ENCODE data around the gene TBX18.

The TBX18 gene

DNA sequence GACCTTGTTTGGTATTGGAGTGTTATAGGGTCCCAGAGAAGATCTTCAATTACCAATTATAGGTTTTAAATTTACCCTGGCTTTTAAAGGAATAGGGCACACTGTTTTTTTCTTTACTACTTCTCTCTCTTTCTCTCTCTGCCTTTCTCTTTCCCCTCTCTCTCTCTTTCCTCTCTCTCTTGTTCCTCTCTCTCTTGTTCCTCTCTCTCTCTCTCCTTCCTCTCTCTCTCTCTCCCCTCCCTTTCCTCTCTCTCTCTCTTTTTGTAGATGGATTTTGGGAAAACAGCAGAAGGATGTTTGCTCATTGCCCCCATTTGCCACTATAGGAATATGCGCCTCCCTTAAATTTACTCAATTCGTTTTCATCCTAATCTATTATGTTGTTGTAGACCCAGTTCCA lies 45.2 kb downstream of the TBX18 start:
- H3K36me3 ChIP-seq (ENCODE audit: low read depth) = no peaks in the 10 kb centered on the region
- H3K27me3 ChIP-seq (ENCODE audit: insufficient read depth, poor library complexity, severe bottlenecking) = no peaks in the 10 kb centered on the region
- ATAC-seq (ENCODE audit: low read depth) (no peak), DNase-seq (ENCODE audit: low spot score) (no peak)
- TF ChIP-seq, protein P1, sequence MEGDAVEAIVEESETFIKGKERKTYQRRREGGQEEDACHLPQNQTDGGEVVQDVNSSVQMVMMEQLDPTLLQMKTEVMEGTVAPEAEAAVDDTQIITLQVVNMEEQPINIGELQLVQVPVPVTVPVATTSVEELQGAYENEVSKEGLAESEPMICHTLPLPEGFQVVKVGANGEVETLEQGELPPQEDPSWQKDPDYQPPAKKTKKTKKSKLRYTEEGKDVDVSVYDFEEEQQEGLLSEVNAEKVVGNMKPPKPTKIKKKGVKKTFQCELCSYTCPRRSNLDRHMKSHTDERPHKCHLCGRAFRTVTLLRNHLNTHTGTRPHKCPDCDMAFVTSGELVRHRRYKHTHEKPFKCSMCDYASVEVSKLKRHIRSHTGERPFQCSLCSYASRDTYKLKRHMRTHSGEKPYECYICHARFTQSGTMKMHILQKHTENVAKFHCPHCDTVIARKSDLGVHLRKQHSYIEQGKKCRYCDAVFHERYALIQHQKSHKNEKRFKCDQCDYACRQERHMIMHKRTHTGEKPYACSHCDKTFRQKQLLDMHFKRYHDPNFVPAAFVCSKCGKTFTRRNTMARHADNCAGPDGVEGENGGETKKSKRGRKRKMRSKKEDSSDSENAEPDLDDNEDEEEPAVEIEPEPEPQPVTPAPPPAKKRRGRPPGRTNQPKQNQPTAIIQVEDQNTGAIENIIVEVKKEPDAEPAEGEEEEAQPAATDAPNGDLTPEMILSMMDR (IDR thresholded peaks at IDR 0.05; ENCODE audit: poor library complexity, severe bottlenecking) = no peak
- no peaks in the 10 kb centered on the region for H3K9me3 ChIP-seq (ENCODE audit: severe bottlenecking)
- H3K4me3 ChIP-seq (ENCODE audit: severe bottlenecking) = no peak overlapping the region
- no peak overlapping the region for H3K27ac ChIP-seq (ENCODE audit: poor library complexity, severe bottlenecking)
- H3K4me1 ChIP-seq (ENCODE audit: insufficient read depth, poor library complexity, severe bottlenecking) = no peaks in the 10 kb centered on the region

DNA sequence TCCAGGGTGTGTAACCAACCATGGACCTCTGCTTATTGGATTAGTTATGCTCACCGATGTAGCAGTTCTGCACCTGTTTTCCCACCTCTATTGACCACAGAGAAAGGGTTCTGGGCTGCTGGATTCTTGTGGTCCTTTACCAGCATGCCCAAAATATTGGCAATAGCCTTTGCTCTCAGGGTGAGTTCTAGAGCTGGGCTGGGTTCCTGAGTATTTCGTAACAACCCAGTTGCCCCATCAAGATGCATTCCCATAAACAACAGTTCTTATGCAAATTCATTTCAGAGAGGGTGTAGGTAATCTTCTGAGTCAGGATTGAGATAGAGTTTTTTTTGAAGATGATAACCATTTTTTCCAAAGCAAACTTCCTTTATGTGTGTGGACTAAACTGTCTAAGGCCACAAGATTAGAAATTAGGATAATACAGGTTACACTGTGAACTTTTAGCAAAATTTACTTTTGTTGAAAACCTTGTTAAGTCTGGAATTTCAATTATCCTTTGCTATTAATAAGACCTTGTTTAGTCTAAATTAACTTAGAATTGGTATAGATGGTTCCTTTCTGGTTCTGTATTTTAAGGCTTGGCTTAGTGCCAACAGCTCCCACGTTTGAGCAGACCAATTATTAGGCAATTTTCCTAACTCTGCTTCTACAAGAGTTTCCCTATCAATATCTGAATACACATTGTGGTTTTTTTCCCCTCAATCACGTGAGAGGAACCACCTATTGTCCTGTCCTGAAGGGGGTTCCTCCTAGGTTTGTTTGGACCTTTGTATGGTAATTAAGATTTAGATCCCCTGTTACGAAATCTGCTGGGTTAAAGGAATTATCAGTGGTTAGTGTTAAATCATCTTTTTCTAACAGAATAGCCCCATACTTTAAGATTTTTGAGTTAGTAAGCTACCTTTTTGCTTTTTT lies 46.1 kb downstream of the TBX18 start:
- H3K27ac ChIP-seq (ENCODE audit: poor library complexity, severe bottlenecking) = no peak overlapping the region
- no peak overlapping the region for H3K4me3 ChIP-seq (ENCODE audit: severe bottlenecking)
- H3K4me1 ChIP-seq (ENCODE audit: insufficient read depth, poor library complexity, severe bottlenecking) = no peaks in the 10 kb centered on the region
- no peaks in the 10 kb centered on the region for H3K9me3 ChIP-seq (ENCODE audit: severe bottlenecking)
- ATAC-seq (ENCODE audit: low read depth) = no peak
- DNase-seq (ENCODE audit: low spot score) = no peak
- H3K36me3 ChIP-seq (ENCODE audit: low read depth) = no peaks in the 10 kb centered on the region
- no peaks in the 10 kb centered on the region for H3K27me3 ChIP-seq (ENCODE audit: insufficient read depth, poor library complexity, severe bottlenecking)
- TF ChIP-seq, protein P1 (IDR thresholded peaks at IDR 0.05; ENCODE audit: poor library complexity, severe bottlenecking) = no peak

DNA sequence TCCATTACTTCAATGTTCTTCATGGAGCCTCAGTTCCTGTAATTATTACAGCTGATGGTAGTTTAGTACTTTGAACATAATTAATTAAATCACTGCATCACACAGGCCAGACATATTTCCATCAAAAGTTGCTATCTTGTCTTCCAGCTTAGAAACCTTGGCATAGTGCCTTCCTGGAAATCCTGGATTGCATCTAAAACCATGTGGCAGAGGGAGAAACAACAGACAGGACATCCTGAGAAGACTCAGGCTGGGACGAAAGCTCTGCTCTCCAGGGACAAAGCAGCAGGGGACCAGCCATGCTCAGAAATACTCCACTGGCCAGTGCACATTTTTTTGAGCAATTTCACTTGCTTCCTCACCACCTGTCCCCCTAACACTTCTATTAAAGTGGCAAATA lies 55.3 kb downstream of the TBX18 start:
- TF ChIP-seq, protein P1 (IDR thresholded peaks at IDR 0.05; ENCODE audit: poor library complexity, severe bottlenecking) = no peak
- H3K4me1 ChIP-seq (ENCODE audit: insufficient read depth, poor library complexity, severe bottlenecking) = no peaks in the 10 kb centered on the region
- H3K4me3 ChIP-seq (ENCODE audit: severe bottlenecking) = no peak overlapping the region
- DNase-seq (ENCODE audit: low spot score) (no peak), ATAC-seq (ENCODE audit: low read depth) (no peak)
- no peaks in the 10 kb centered on the region for H3K36me3 ChIP-seq (ENCODE audit: low read depth)
- H3K9me3 ChIP-seq (ENCODE audit: severe bottlenecking) = no peaks in the 10 kb centered on the region
- H3K27me3 ChIP-seq (ENCODE audit: insufficient read depth, poor library complexity, severe bottlenecking) = no peaks in the 10 kb centered on the region
- no peak overlapping the region for H3K27ac ChIP-seq (ENCODE audit: poor library complexity, severe bottlenecking)

- no peaks in the 10 kb centered on the region for H3K27me3 ChIP-seq (ENCODE audit: insufficient read depth, poor library complexity, severe bottlenecking)
- TF ChIP-seq, protein P1 (IDR thresholded peaks at IDR 0.05; ENCODE audit: poor library complexity, severe bottlenecking) = no peak
Measured at GRCh38 chr6:84707171-84707570, 57.2 kb downstream of the TBX18 start.

GRCh38 chr6:84696166-84696565 lies 68.2 kb downstream of the TBX18 start:
- H3K27ac ChIP-seq (ENCODE audit: poor library complexity, severe bottlenecking) = no peak overlapping the region
- ATAC-seq (ENCODE audit: low read depth) = no peak
- TF ChIP-seq, protein P1 (IDR thresholded peaks at IDR 0.05; ENCODE audit: poor library complexity, severe bottlenecking) = no peak
- H3K4me1 ChIP-seq (ENCODE audit: insufficient read depth, poor library complexity, severe bottlenecking) = no peaks in the 10 kb centered on the region
- DNase-seq (ENCODE audit: low spot score) = no peak
- no peaks in the 10 kb centered on the region for H3K9me3 ChIP-seq (ENCODE audit: severe bottlenecking)
- no peak overlapping the region for H3K4me3 ChIP-seq (ENCODE audit: severe bottlenecking)
- H3K36me3 ChIP-seq (ENCODE audit: low read depth) = no peaks in the 10 kb centered on the region
- no peaks in the 10 kb centered on the region for H3K27me3 ChIP-seq (ENCODE audit: insufficient read depth, poor library complexity, severe bottlenecking)

More at GRCh38 chr6:84707171-84707570, 57.2 kb downstream of the TBX18 start:
- H3K9me3 ChIP-seq (ENCODE audit: severe bottlenecking) = no peaks in the 10 kb centered on the region
- no peak for ATAC-seq (ENCODE audit: low read depth)
- no peaks in the 10 kb centered on the region for H3K36me3 ChIP-seq (ENCODE audit: low read depth)
- no peak overlapping the region for H3K27ac ChIP-seq (ENCODE audit: poor library complexity, severe bottlenecking)
- H3K4me1 ChIP-seq (ENCODE audit: insufficient read depth, poor library complexity, severe bottlenecking) = no peaks in the 10 kb centered on the region
- no peak for DNase-seq (ENCODE audit: low spot score)
- H3K4me3 ChIP-seq (ENCODE audit: severe bottlenecking) = no peak overlapping the region

Data from RWPE2 (cell line).